Right lobe of liver (tissue), 6 donors: ENCODE data around the gene FGF3. TPM values are rescaled to one million over a fixed set of nuclear protein-coding genes. Genes with fewer than 3 reads are reported as not detected.

Source experiments
- ATAC-seq, 4 donors: fragments of 200-7000 bp; cut with Tn5 transposase; one replicate each; pipeline ENCODE4 v1.9.1; 2020; ENCODE audit warnings: mild to moderate bottlenecking in 4 of 4, moderate library complexity in 4 of 4
- DNase-seq, 3 donors: peaks; one replicate each; pipeline ENCODE4 v3.0.0-alpha.2; 2020
- H3K27ac ChIP-seq, 3 donors: fragments of 200-600 bp; one replicate each; pipeline ENCODE4 v1.8.0; 2022
- H3K27me3 ChIP-seq, 2 donors: fragments of 200-600 bp; one replicate each; pipeline ENCODE4 v1.8.0; 2022
- H3K36me3 ChIP-seq, 4 donors: fragments of 200-600 bp; sonication (generic) in 1 of 4; one replicate each; pipeline versions ENCODE4 v1.5.1 to v1.8.0; 2017 to 2022; ENCODE audit warnings: control low read depth in 1 of 4
- H3K4me1 ChIP-seq, 4 donors: fragments of 200-600 bp; sonication (generic) in 1 of 4; one replicate each; pipeline versions ENCODE4 v1.5.1 to v1.8.0; 2017 to 2022; ENCODE audit warnings: control low read depth in 1 of 4
- H3K4me3 ChIP-seq, 3 donors: fragments of 200-600 bp; one replicate each; pipeline ENCODE4 v1.8.0; 2022
- H3K9me3 ChIP-seq, 4 donors: fragments of 200-600 bp; sonication (generic) in 1 of 4; one replicate each; pipeline versions ENCODE4 v1.5.1 to v1.8.0; 2017 to 2022; ENCODE audit warnings: control low read depth in 1 of 4
- POLR2A ChIP-seq: fragments of 450-650 bp; IDR thresholded peaks from one replicate; pipeline ENCODE4 v1.6.1; 2017; ENCODE audit warnings: antibody characterized with exemption, mild to moderate bottlenecking
- WGBS: methylation state at CpG from one replicate; pipeline ENCODE4 v1.1.6; 2018; ENCODE audit warnings: low coverage, low lambda C conversion rate; ENCODE audit not compliant: insufficient coverage; ENCODE audit errors: missing lambda C conversion rate; 5-methylcytosine and 5-hydroxymethylcytosine counted together
- intact Hi-C, 2 donors: fragments of 100-400 bp; cut with DNase I; formaldehyde crosslinking; loops; one replicate each; pipeline versions ENCODE4 v1.11.2 to v1.14.1; 2022
- total RNA-seq, 6 experiments: library from RNA; depleted of rRNA in 2 of 6; stranded (reverse); fragments of >200 nt in 2 of 6; fragmentation: NEBNext Ultra II Directional in 3 of 6; extraction: Animal tissue kit (Norgen Biotek cat#: 25700) in 3 of 6; gene quantifications; one replicate each; pipeline versions ENCODE4 v1.1.0 to v1.2.4, GENCODE V29; 2016 to 2023
- TF ChIP-seq, protein P1 (sequence below), 4 donors: fragments of 200-600 bp in 3 of 4; fragments of 450-650 bp in 1 of 4; IDR thresholded peaks; one replicate each; pipeline versions ENCODE4 v1.5.1 to v1.8.0; 2016 to 2022; ENCODE audit warnings: antibody characterized with exemption in 4 of 4, mild to moderate bottlenecking in 2 of 4
- donor health status: DM: no; HTN: yes; CAD: no.
- donor health status: DM: no; HTN: no; CAD: no.
- donor health status: DM: no; HTN: no; CAD: no.
- donor health status: DM: no; HTN: yes; CAD: no.
- donor health status: DM: no; HTN: yes; CAD: no.

Gene FGF3
- total RNA-seq, 6 experiments from 2014 or later: not detected

DNA sequence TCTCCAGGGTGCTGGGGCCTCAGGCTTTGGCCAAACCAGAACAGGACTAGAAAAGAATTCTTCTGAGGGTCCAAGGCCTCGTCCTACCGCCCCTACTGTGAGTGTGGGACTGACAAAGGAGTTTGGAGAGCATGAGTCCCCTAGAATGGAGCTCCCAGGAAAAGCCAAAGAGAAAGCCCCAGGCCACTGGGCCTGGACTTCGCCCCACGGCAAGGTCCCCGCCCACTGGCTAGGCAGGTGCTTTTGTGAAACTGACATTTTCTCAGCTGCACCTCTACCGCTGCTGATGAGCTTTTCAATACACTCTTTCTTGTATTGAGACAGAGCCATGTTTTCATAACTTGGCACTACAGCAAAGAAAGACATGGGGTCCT lies 9.7 kb upstream of the FGF3 start:
- H3K36me3 ChIP-seq: no peaks in the 10 kb centered on the region
- H3K9me3 ChIP-seq: no peaks in the 10 kb centered on the region
- no peak overlapping the region for H3K4me3 ChIP-seq
- H3K27ac ChIP-seq: no peak overlapping the region
- no peaks in the 10 kb centered on the region for H3K27me3 ChIP-seq
- intact Hi-C loops: no loop called here
- DNase-seq (peak in 1 of 3 donors; percentile 43), ATAC-seq (peak; percentile 20 to 65 (median 39))
- TF ChIP-seq, protein P1, sequence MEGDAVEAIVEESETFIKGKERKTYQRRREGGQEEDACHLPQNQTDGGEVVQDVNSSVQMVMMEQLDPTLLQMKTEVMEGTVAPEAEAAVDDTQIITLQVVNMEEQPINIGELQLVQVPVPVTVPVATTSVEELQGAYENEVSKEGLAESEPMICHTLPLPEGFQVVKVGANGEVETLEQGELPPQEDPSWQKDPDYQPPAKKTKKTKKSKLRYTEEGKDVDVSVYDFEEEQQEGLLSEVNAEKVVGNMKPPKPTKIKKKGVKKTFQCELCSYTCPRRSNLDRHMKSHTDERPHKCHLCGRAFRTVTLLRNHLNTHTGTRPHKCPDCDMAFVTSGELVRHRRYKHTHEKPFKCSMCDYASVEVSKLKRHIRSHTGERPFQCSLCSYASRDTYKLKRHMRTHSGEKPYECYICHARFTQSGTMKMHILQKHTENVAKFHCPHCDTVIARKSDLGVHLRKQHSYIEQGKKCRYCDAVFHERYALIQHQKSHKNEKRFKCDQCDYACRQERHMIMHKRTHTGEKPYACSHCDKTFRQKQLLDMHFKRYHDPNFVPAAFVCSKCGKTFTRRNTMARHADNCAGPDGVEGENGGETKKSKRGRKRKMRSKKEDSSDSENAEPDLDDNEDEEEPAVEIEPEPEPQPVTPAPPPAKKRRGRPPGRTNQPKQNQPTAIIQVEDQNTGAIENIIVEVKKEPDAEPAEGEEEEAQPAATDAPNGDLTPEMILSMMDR (IDR thresholded peaks at IDR 0.05): no peak
- no peak for TF ChIP-seq POLR2A
- peaks cover 0 to 5% (median 0%) of the 10 kb centered on the region in 4 donors for H3K4me1 ChIP-seq
- 81% methylated on average over 5 of the region's 6 CpGs for WGBS

DNA sequence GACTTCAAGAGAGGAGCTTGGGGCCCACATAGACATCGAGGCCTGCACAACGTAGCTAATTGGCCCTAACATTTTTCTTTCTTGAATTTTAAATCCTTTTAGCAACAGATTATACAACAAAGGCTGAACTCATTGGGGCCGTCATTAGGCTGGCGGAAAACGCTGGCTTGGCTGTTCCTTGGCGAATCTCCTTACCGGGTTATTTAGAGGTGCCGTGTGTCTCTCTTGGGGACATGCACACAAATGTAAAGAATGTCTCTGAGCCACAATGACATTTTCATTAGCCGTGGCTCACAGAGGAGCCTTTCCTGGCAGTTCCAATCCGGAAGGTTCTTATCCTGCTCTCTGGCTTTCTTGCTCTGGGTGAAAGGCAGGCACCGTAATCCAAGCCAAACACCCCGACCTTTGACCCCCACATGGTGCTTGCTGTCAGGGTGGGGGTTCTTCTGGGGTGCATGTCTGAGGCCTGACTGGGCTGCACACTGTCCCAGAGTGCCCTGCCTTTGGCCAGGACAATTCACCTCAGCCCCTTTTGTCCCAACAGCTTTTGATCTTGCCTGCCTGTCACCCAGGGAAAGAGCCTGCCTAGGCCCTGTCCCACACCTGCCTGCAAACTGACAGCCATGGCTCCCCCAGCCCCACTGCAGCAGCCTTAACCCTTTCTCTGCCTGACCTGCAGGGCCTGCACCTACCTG lies 9.2 kb upstream of the FGF3 start:
- peak; percentile 22 to 39 (median 30) for ATAC-seq
- Histone ChIP-seq H3K4me3 (no peak overlapping the region), H3K27ac (no peak overlapping the region), H3K27me3 (no peaks in the 10 kb centered on the region), H3K4me1 (peaks cover 0 to 5% (median 0%) of the 10 kb centered on the region in 4 donors), H3K9me3 (no peaks in the 10 kb centered on the region), H3K36me3 (no peaks in the 10 kb centered on the region)
- no peak for TF ChIP-seq POLR2A
- TF ChIP-seq, protein P1 (IDR thresholded peaks at IDR 0.05): no peak
- WGBS: 73% methylated on average over 12 of the region's 12 CpGs
- DNase-seq: peak in 1 of 3 donors; percentile 51
- intact Hi-C loops: no loop called here

DNA sequence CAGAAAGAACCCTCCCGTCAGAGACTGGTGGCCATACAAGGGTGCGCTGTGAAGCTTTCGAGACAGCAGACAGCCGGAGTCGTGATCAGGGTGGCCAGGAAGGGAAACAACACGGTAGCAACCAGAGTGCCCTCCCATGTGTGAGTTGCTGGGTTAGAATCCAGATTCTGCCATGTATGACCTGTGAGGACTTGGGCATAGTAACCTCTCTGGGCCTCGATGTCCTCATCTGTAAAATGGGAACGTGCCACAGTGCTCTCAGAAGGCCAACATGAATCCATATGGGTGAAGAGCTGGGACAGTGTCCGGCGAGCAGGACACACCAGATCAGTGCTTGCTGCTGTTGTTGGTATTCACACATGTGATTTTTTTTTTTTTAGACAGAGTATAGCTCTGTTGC lies 7.6 kb upstream of the FGF3 start:
- Histone ChIP-seq H3K9me3 (no peaks in the 10 kb centered on the region), H3K36me3 (no peaks in the 10 kb centered on the region), H3K27ac (no peak overlapping the region), H3K4me1 (peaks cover 0 to 5% (median 0%) of the 10 kb centered on the region in 4 donors), H3K4me3 (no peak overlapping the region), H3K27me3 (no peaks in the 10 kb centered on the region)
- WGBS: 100% methylated on average over 2 of the region's 10 CpGs
- TF ChIP-seq POLR2A: no peak
- TF ChIP-seq, protein P1 (IDR thresholded peaks at IDR 0.05): no peak
- intact Hi-C loops: no loop called here
- ATAC-seq (no peak), DNase-seq (no peak)

- intact Hi-C loops: no loop called here
- 50% methylated on average over 3 of the region's 8 CpGs for WGBS
- Histone ChIP-seq H3K9me3 (no peaks in the 10 kb centered on the region), H3K27me3 (no peaks in the 10 kb centered on the region), H3K4me3 (no peak overlapping the region), H3K36me3 (no peaks in the 10 kb centered on the region), H3K27ac (no peak overlapping the region), H3K4me1 (peaks cover 0 to 5% (median 0%) of the 10 kb centered on the region in 4 donors)
- DNase-seq: peak in 1 of 3 donors; percentile 26
- TF ChIP-seq, protein P1 (IDR thresholded peaks at IDR 0.05): no peak
- TF ChIP-seq POLR2A: no peak
- ATAC-seq: no peak
These were observed 6.7 kb upstream of the FGF3 start for GRCh38 chr11:69825941-69826340.
